H9 (cell line): Measurements from ENCODE around the gene ADARB2. TPM values are rescaled to one million over a fixed set of nuclear protein-coding genes. Genes with fewer than 3 reads are reported as not detected.

Experiments
- DNase-seq: peaks from one replicate; pipeline ENCODE4 v3.0.0-alpha.2; 2017
- H2AFZ ChIP-seq: one replicate; pipeline ENCODE4 v1.6.1; 2013; ENCODE audit warnings: mild to moderate bottlenecking, low read length, control low read depth, moderate library complexity
- H2AK5ac ChIP-seq: 2 replicates; pipeline ENCODE4 v1.6.1; 2013; ENCODE audit warnings: low read length, control low read depth, mixed read lengths; ENCODE audit not compliant: insufficient read length
- H2BK120ac ChIP-seq: one replicate; pipeline ENCODE4 v1.6.1; 2013; ENCODE audit warnings: low read depth, mild to moderate bottlenecking, low read length, control low read depth, inconsistent platforms; ENCODE audit not compliant: poor library complexity, severe bottlenecking
- H2BK12ac ChIP-seq: 2 replicates; pipeline ENCODE4 v1.6.1; 2013; ENCODE audit warnings: low read length, control low read depth, mixed read lengths, low read depth; ENCODE audit not compliant: insufficient read length
- H2BK15ac ChIP-seq: 2 replicates; pipeline ENCODE4 v1.6.1; 2013; ENCODE audit warnings: low read depth, low read length, control low read depth
- H2BK20ac ChIP-seq: one replicate; pipeline ENCODE4 v1.6.1; 2013; ENCODE audit warnings: low read depth, mild to moderate bottlenecking, low read length, control low read depth, inconsistent platforms; ENCODE audit not compliant: poor library complexity, severe bottlenecking
- H2BK5ac ChIP-seq: 2 replicates; pipeline ENCODE4 v1.6.1; 2013; ENCODE audit warnings: low read length, control low read depth, mixed read lengths; ENCODE audit not compliant: insufficient read length
- H3K14ac ChIP-seq: 2 replicates; pipeline ENCODE4 v1.6.1; 2013; ENCODE audit warnings: low read length, control low read depth; ENCODE audit not compliant: insufficient read depth
- H3K18ac ChIP-seq: 2 replicates; pipeline ENCODE4 v1.6.1; 2013; ENCODE audit warnings: low read depth, mild to moderate bottlenecking, mixed read lengths, low read length, control low read depth; ENCODE audit not compliant: insufficient read length
- H3K23ac ChIP-seq: 2 replicates; pipeline ENCODE4 v1.6.1; 2013; ENCODE audit warnings: low read length, control low read depth, mixed read lengths, low read depth; ENCODE audit not compliant: insufficient read length
- H3K23me2 ChIP-seq: 2 replicates; pipeline ENCODE4 v1.6.1; 2013; ENCODE audit warnings: low read depth, mild to moderate bottlenecking, mixed read lengths, low read length, control low read depth; ENCODE audit not compliant: insufficient read length, poor library complexity, severe bottlenecking
- H3K27ac ChIP-seq: 2 replicates; pipeline ENCODE4 v1.5.1; 2013; ENCODE audit warnings: low read length, control low read depth, mixed read lengths, low read depth; ENCODE audit not compliant: insufficient read length
- H3K27me3 ChIP-seq: 2 replicates; pipeline ENCODE4 v1.6.1; 2013; ENCODE audit warnings: low read length, control low read depth, inconsistent platforms; ENCODE audit not compliant: insufficient read depth
- H3K4ac ChIP-seq: 2 replicates; pipeline ENCODE4 v1.6.1; 2013; ENCODE audit warnings: low read depth, mild to moderate bottlenecking, control low read depth, inconsistent platforms, low read length, moderate library complexity
- H3K4me1 ChIP-seq: 2 replicates; pipeline ENCODE4 v1.6.1; 2013; ENCODE audit warnings: low read length, control low read depth, inconsistent platforms; ENCODE audit not compliant: insufficient read depth
- H3K4me2 ChIP-seq: 2 replicates; pipeline ENCODE4 v1.6.1; 2013; ENCODE audit warnings: low read length, control low read depth, mixed read lengths; ENCODE audit not compliant: insufficient read length, insufficient read depth
- H3K56ac ChIP-seq: 2 replicates; pipeline ENCODE4 v1.6.1; 2013; ENCODE audit warnings: low read depth, mild to moderate bottlenecking, mixed read lengths, low read length, control low read depth; ENCODE audit not compliant: insufficient read length
- H3K79me1 ChIP-seq: 2 replicates; pipeline ENCODE4 v1.6.1; 2013; ENCODE audit warnings: low read depth, mild to moderate bottlenecking, moderate library complexity, low read length, control low read depth, inconsistent platforms; ENCODE audit not compliant: insufficient read depth, poor library complexity, severe bottlenecking
- H3K79me2 ChIP-seq: 2 replicates; pipeline ENCODE4 v1.6.1; 2013; ENCODE audit warnings: low read length, control low read depth, inconsistent platforms; ENCODE audit not compliant: insufficient read depth
- H3K9ac ChIP-seq: 2 replicates; pipeline ENCODE4 v1.6.1; 2013; ENCODE audit warnings: low read length, control low read depth, mixed read lengths; ENCODE audit not compliant: insufficient read length; ENCODE audit errors: extremely low read depth
- H3K9me3 ChIP-seq: one replicate; pipeline ENCODE4 v1.6.1; 2013; ENCODE audit warnings: low read depth, low read length, inconsistent platforms; ENCODE audit not compliant: control insufficient read depth
- H3T11ph ChIP-seq: one replicate; pipeline ENCODE4 v1.6.1; 2013; ENCODE audit warnings: mild to moderate bottlenecking, low read length, control low read depth, inconsistent platforms
- H4K20me1 ChIP-seq: one replicate; pipeline ENCODE4 v1.6.1; 2013; ENCODE audit not compliant: control insufficient read depth, insufficient read length, insufficient read depth
- H4K5ac ChIP-seq: 2 replicates; pipeline ENCODE4 v1.6.1; 2013; ENCODE audit warnings: low read depth, mild to moderate bottlenecking, mixed read lengths, low read length, control low read depth; ENCODE audit not compliant: insufficient read length
- H4K8ac ChIP-seq: replicated peaks from 2 replicates; pipeline ENCODE4 v1.6.1; 2013; ENCODE audit warnings: low read length, control low read depth, mixed read lengths, low read depth; ENCODE audit not compliant: insufficient read length
- H4K91ac ChIP-seq: 2 replicates; pipeline ENCODE4 v1.6.1; 2013; ENCODE audit warnings: low read depth, mild to moderate bottlenecking, moderate library complexity, mixed read lengths, low read length, control low read depth; ENCODE audit not compliant: insufficient read length
- H3K27ac Mint-ChIP-seq, 3 experiments: 2 replicates in 2 of 3; 3 replicates in 1 of 3; pipeline ENCODE4 v1.8.0; 2020 to 2021; ENCODE audit warnings: mixed read lengths in 3 of 3, mild to moderate bottlenecking in 1 of 3, moderate library complexity in 1 of 3
- H3K27me3 Mint-ChIP-seq: 2 replicates; pipeline ENCODE4 v1.8.0; 2021; ENCODE audit warnings: low read depth, mild to moderate bottlenecking, moderate library complexity, mixed read lengths
- H3K36me3 Mint-ChIP-seq, 3 experiments: 2 replicates in 2 of 3; 3 replicates in 1 of 3; pipeline ENCODE4 v1.8.0; 2020 to 2021; ENCODE audit warnings: low read depth in 3 of 3, mixed read lengths in 3 of 3; ENCODE audit not compliant: insufficient read depth in 1 of 3
- H3K4me1 Mint-ChIP-seq, 2 experiments: 2 replicates each; pipeline ENCODE4 v1.8.0; 2020; ENCODE audit warnings: mixed read lengths in 2 of 2
- H3K4me3 Mint-ChIP-seq, 2 experiments: 2 replicates in 1 of 2; 3 replicates in 1 of 2; pipeline ENCODE4 v1.8.0; 2020 to 2021; ENCODE audit warnings: mild to moderate bottlenecking in 2 of 2, mixed read lengths in 2 of 2, moderate library complexity in 1 of 2
- H3K9me3 Mint-ChIP-seq, 2 experiments: 2 replicates in 1 of 2; 3 replicates in 1 of 2; pipeline ENCODE4 v1.8.0; 2020; ENCODE audit warnings: mild to moderate bottlenecking in 2 of 2, mixed read lengths in 2 of 2, moderate library complexity in 1 of 2
- WGBS: extraction: QIAGEN DNeasy Blood & Tissue Kit; methylation state at CpG from one replicate; pipeline ENCODE4 v1.1.7; 2013; ENCODE audit warnings: missing lambda C conversion rate, low lambda C conversion rate, mixed read lengths; ENCODE audit not compliant: insufficient read length; ENCODE audit errors: extremely low coverage; 5-methylcytosine and 5-hydroxymethylcytosine counted together
- total RNA-seq: library from RNA; stranded (reverse); gene quantifications from 2 replicates; pipeline ENCODE4 v1.2.1, GENCODE V29; 2021
- TF ChIP-seq, protein P1 (sequence below): fragments of 200-600 bp; sonication (generic); conservative IDR thresholded peaks from 3 replicates; pipeline ENCODE4 v1.8.0; 2021; ENCODE audit warnings: antibody characterized with exemption, mild to moderate bottlenecking

The ADARB2 gene
- total RNA-seq, 1 experiment from 2014 or later, result 0.87 TPM

DNA sequence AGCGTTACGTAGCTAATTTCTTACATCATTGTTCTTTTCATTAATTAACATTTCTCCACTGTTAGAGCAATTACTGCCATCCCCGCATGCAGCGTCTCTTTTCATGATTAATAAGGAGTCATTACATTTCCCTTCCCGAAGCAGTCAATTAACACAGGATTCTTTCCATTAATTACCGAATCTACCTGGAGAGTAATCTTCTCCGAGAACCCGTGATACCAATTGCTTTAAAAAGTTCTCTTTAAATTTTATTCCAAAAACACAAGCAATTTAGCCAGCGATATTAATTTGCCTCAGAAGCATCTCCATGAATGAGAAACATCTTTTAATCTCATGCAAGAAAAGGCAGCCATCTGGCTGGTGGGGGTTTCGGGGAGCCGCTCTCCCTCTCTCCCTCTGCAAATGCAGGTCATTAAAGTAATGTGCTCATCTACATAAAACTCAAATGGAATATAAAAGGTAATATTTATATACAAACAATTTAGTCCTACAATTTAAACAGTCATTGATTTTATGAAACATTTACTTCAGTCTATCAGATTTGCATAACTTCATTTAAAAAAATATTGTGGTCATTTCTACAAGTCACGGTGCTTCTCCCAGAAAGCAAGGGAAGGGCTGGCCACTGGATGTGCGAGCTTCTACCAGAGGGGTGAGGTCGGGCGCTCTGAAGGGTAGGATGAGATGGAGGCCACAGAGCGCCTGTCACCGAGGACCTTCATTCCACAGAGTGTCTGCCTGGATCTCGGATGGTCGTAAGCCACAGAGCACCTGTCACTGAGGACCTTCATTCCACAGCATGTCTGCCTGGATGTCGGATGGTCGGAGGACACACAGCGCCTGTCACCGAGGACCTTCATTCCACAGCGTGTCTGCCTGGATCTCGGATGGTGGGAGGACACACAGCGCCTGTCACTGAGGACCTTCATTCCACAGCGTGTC, 536.2 kb downstream of the ADARB2 start:
- H3K4me1 ChIP-seq, result peaks cover 7% of the 10 kb centered on the region; the same call in 1 of the 2 replicates
- WGBS, result no CpG with 5 or more reads among the region's 27 CpGs
- H3K23me2 ChIP-seq, result no peaks in the 10 kb centered on the region
- H3K9me3 Mint-ChIP-seq, result no peaks in the 10 kb centered on the region; a peak in 1 of 5 replicates
- H3K79me1 ChIP-seq, result no peaks in the 10 kb centered on the region
- no peaks in the 10 kb centered on the region for H4K20me1 ChIP-seq
- no peak overlapping the region for H3T11ph ChIP-seq
- H2BK15ac ChIP-seq, result no peak overlapping the region
- H4K91ac ChIP-seq, result no peak overlapping the region
- no peak overlapping the region for H4K5ac ChIP-seq
- H2AFZ ChIP-seq, result no peak overlapping the region
- no peak overlapping the region for H2AK5ac ChIP-seq
- H3K36me3 Mint-ChIP-seq, result no peaks in the 10 kb centered on the region; a peak in 1 of 7 replicates
- H4K8ac ChIP-seq, result no peak overlapping the region
- no peak overlapping the region for H3K4ac ChIP-seq
- no peak overlapping the region for H3K18ac ChIP-seq
- no peak overlapping the region for H3K27ac ChIP-seq
- no peaks in the 10 kb centered on the region; the same call in none of the 2 replicates for H3K27me3 Mint-ChIP-seq
- DNase-seq, result peak; percentile 19
- no peak overlapping the region for H3K56ac ChIP-seq
- no peak overlapping the region for H2BK20ac ChIP-seq
- H2BK120ac ChIP-seq, result no peak overlapping the region
- no peak overlapping the region for H2BK5ac ChIP-seq
- H3K9me3 ChIP-seq, result no peaks in the 10 kb centered on the region
- no peak overlapping the region; the same call in 1 of the 2 replicates for H3K14ac ChIP-seq
- H3K4me3 Mint-ChIP-seq, result no peak overlapping the region
- no peak overlapping the region for H3K9ac ChIP-seq
- H3K4me1 Mint-ChIP-seq, result peaks cover 16 to 27% of the 10 kb centered on the region in 2 experiments
- no peak overlapping the region for H2BK12ac ChIP-seq
- no peaks in the 10 kb centered on the region for H3K79me2 ChIP-seq
- no peaks in the 10 kb centered on the region for H3K27me3 ChIP-seq
- H3K27ac Mint-ChIP-seq, result peak overlapping the region in 1 of 3 experiments; percentile 16; a peak in 1 of 7 replicates
- H3K23ac ChIP-seq, result no peak overlapping the region
- H3K4me2 ChIP-seq, result no peak overlapping the region
- TF ChIP-seq, protein P1, sequence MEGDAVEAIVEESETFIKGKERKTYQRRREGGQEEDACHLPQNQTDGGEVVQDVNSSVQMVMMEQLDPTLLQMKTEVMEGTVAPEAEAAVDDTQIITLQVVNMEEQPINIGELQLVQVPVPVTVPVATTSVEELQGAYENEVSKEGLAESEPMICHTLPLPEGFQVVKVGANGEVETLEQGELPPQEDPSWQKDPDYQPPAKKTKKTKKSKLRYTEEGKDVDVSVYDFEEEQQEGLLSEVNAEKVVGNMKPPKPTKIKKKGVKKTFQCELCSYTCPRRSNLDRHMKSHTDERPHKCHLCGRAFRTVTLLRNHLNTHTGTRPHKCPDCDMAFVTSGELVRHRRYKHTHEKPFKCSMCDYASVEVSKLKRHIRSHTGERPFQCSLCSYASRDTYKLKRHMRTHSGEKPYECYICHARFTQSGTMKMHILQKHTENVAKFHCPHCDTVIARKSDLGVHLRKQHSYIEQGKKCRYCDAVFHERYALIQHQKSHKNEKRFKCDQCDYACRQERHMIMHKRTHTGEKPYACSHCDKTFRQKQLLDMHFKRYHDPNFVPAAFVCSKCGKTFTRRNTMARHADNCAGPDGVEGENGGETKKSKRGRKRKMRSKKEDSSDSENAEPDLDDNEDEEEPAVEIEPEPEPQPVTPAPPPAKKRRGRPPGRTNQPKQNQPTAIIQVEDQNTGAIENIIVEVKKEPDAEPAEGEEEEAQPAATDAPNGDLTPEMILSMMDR, result no peak
